ENCODE data around the gene TSPAN16. TPM values are rescaled to one million over a fixed set of nuclear protein-coding genes. Genes with fewer than 3 reads are reported as not detected.

The TSPAN16 gene
- not detected for total RNA-seq
- not detected for total RNA-seq (2013)
- total RNA-seq, result 0 to 0.14 (median 0) reads per million in 29 experiments

- ChIA-PET POLR2A (no interaction called here), CTCF (no interaction called here)
- no peak for DNase-seq
- WGBS (ENCODE audit: insufficient coverage), result 88% methylated on average over 6 of the region's 8 CpGs
- Histone ChIP-seq H3K27me3 (replicated peaks in 1 of 2; ENCODE audit: control insufficient read depth in 2 of 2, extremely low read depth in 1 of 2, insufficient read depth in 2 of 2, low read length in 1 of 2) (peaks cover 0 to 49% of the 10 kb centered on the region in 2 experiments), H3K4me3 (ENCODE audit: control insufficient read depth in 1 of 2, extremely low read depth in 1 of 2, low read length in 1 of 2) (no peak within 1 kb of the TSS), H3K36me3 (ENCODE audit: control insufficient read depth in 2 of 2, extremely low read depth in 1 of 2, insufficient read depth in 1 of 2, low read length in 1 of 2) (no peaks in the 10 kb centered on the region), H3K4me1 (ENCODE audit: control insufficient read depth in 1 of 2, extremely low read depth in 1 of 2, insufficient read depth in 2 of 2, low read length in 2 of 2) (peaks cover 0 to 8% of the 10 kb centered on the region in 2 experiments), H3K9me3 (no peaks in the 10 kb centered on the region), H3K27ac (ENCODE audit: low read length) (no peak within 1 kb of the TSS)
- no peak for ATAC-seq (replicated peaks in 1 of 4)
- H3K27ac Mint-ChIP-seq, result peak within 1 kb of the TSS in 1 of 2 donors; percentile 9
- H3K9me3 Mint-ChIP-seq, result no peaks in the 10 kb centered on the region
- H3K36me3 Mint-ChIP-seq, result no peaks in the 10 kb centered on the region
- H3K27me3 Mint-ChIP-seq, result peaks cover 9 to 23% of the 10 kb centered on the region in 2 donors
- no peak within 1 kb of the TSS for H3K4me3 Mint-ChIP-seq
- peaks cover 5 to 9% (median 7%) of the 10 kb centered on the region in 3 donors for H3K4me1 Mint-ChIP-seq
Observed at GRCh38 chr19:11295665-11296245, at the start of gene TSPAN16. TSS of gene TSPAN16 (plus strand) at chr19:11296160. CDS start at chr19:11296298, 138 bp downstream.

- Histone ChIP-seq H3K4me3 (ENCODE audit: control insufficient read depth in 1 of 2, extremely low read depth in 1 of 2, low read length in 1 of 2) (no peak overlapping the region), H3K4me1 (ENCODE audit: control insufficient read depth in 1 of 2, extremely low read depth in 1 of 2, insufficient read depth in 2 of 2, low read length in 2 of 2) (peaks cover 0 to 8% of the 10 kb centered on the region in 2 experiments), H3K27me3 (replicated peaks in 1 of 2; ENCODE audit: control insufficient read depth in 2 of 2, extremely low read depth in 1 of 2, insufficient read depth in 2 of 2, low read length in 1 of 2) (peaks cover 2 to 49% of the 10 kb centered on the region in 2 experiments), H3K36me3 (ENCODE audit: control insufficient read depth in 2 of 2, extremely low read depth in 1 of 2, insufficient read depth in 1 of 2, low read length in 1 of 2) (no peaks in the 10 kb centered on the region), H3K9me3 (no peaks in the 10 kb centered on the region), H3K27ac (ENCODE audit: low read length) (no peak overlapping the region)
- peaks cover 11 to 24% of the 10 kb centered on the region in 2 donors for H3K27me3 Mint-ChIP-seq
- H3K27ac Mint-ChIP-seq, result peak overlapping the region in 1 of 2 donors; percentile 5
- ATAC-seq (replicated peaks in 1 of 4) (no peak), DNase-seq (no peak)
- ChIA-PET CTCF (no interaction called here), POLR2A (no interaction called here)
- no peaks in the 10 kb centered on the region for H3K9me3 Mint-ChIP-seq
- peaks cover 4 to 6% (median 5%) of the 10 kb centered on the region in 3 donors for H3K4me1 Mint-ChIP-seq
- H3K4me3 Mint-ChIP-seq, result no peak overlapping the region
- 86% methylated on average over 4 of the region's 11 CpGs for WGBS (ENCODE audit: insufficient coverage)
- H3K36me3 Mint-ChIP-seq, result no peaks in the 10 kb centered on the region
Observed at GRCh38 chr19:11246941-11247340, 49.0 kb upstream of the TSPAN16 start.

GRCh38 chr19:11247391-11247790 is 48.6 kb upstream of the TSPAN16 start:
- H3K9me3 Mint-ChIP-seq, result no peaks in the 10 kb centered on the region
- ATAC-seq (replicated peaks in 1 of 4) (no peak), DNase-seq (no peak)
- peaks cover 11 to 24% of the 10 kb centered on the region in 2 donors for H3K27me3 Mint-ChIP-seq
- Histone ChIP-seq H3K4me1 (ENCODE audit: control insufficient read depth in 1 of 2, extremely low read depth in 1 of 2, insufficient read depth in 2 of 2, low read length in 2 of 2) (peaks cover 0 to 8% of the 10 kb centered on the region in 2 experiments), H3K36me3 (ENCODE audit: control insufficient read depth in 2 of 2, extremely low read depth in 1 of 2, insufficient read depth in 1 of 2, low read length in 1 of 2) (no peaks in the 10 kb centered on the region), H3K4me3 (ENCODE audit: control insufficient read depth in 1 of 2, extremely low read depth in 1 of 2, low read length in 1 of 2) (no peak overlapping the region), H3K9me3 (no peaks in the 10 kb centered on the region), H3K27me3 (replicated peaks in 1 of 2; ENCODE audit: control insufficient read depth in 2 of 2, extremely low read depth in 1 of 2, insufficient read depth in 2 of 2, low read length in 1 of 2) (peaks cover 2 to 49% of the 10 kb centered on the region in 2 experiments), H3K27ac (ENCODE audit: low read length) (no peak overlapping the region)
- H3K36me3 Mint-ChIP-seq, result no peaks in the 10 kb centered on the region
- ChIA-PET POLR2A (no interaction called here), CTCF (no interaction called here)
- H3K4me1 Mint-ChIP-seq, result peaks cover 4 to 6% (median 5%) of the 10 kb centered on the region in 3 donors
- WGBS (ENCODE audit: insufficient coverage), result 90% methylated on average over 8 of the region's 10 CpGs
- no peak overlapping the region for H3K27ac Mint-ChIP-seq
- H3K4me3 Mint-ChIP-seq, result no peak overlapping the region

- Histone ChIP-seq H3K4me1 (ENCODE audit: control insufficient read depth in 1 of 2, extremely low read depth in 1 of 2, insufficient read depth in 2 of 2, low read length in 2 of 2) (peaks cover 0 to 8% of the 10 kb centered on the region in 2 experiments), H3K36me3 (ENCODE audit: control insufficient read depth in 2 of 2, extremely low read depth in 1 of 2, insufficient read depth in 1 of 2, low read length in 1 of 2) (no peaks in the 10 kb centered on the region), H3K27ac (ENCODE audit: low read length) (no peak overlapping the region), H3K27me3 (replicated peaks in 1 of 2; ENCODE audit: control insufficient read depth in 2 of 2, extremely low read depth in 1 of 2, insufficient read depth in 2 of 2, low read length in 1 of 2) (peaks cover 2 to 48% of the 10 kb centered on the region in 2 experiments), H3K9me3 (no peaks in the 10 kb centered on the region), H3K4me3 (ENCODE audit: control insufficient read depth in 1 of 2, extremely low read depth in 1 of 2, low read length in 1 of 2) (no peak overlapping the region)
- CTCF ChIA-PET, result no interaction called here
- Mint-ChIP-seq H3K4me1 (peaks cover 4 to 6% (median 5%) of the 10 kb centered on the region in 3 donors), H3K27me3 (peaks cover 7 to 21% of the 10 kb centered on the region in 2 donors), H3K9me3 (no peaks in the 10 kb centered on the region), H3K4me3 (no peak overlapping the region), H3K27ac (no peak overlapping the region), H3K36me3 (no peaks in the 10 kb centered on the region)
- DNase-seq, result no peak
- POLR2A ChIA-PET, result no interaction called here
- ATAC-seq (replicated peaks in 1 of 4), result no peak
- 100% methylated on average over 6 of the region's 14 CpGs for WGBS (ENCODE audit: insufficient coverage)
Observed at GRCh38 chr19:11247934-11248333, 48.0 kb upstream of the TSPAN16 start.

GRCh38 chr19:11248852-11249251 is 47.1 kb upstream of the TSPAN16 start:
- no peak overlapping the region for H3K27ac ChIP-seq (ENCODE audit: low read length)
- H3K4me3 ChIP-seq (ENCODE audit: control insufficient read depth in 1 of 2, extremely low read depth in 1 of 2, low read length in 1 of 2), result no peak overlapping the region
- ATAC-seq (replicated peaks in 1 of 4) (no peak), DNase-seq (no peak)
- WGBS (ENCODE audit: insufficient coverage), result no CpG with 5 or more reads among the region's 2 CpGs
- Mint-ChIP-seq H3K4me3 (no peak overlapping the region), H3K4me1 (peaks cover under 1% of the 10 kb centered on the region in 3 donors), H3K9me3 (no peaks in the 10 kb centered on the region), H3K27ac (no peak overlapping the region), H3K27me3 (peaks cover 5 to 17% of the 10 kb centered on the region in 2 donors), H3K36me3 (no peaks in the 10 kb centered on the region)
- no peaks in the 10 kb centered on the region for H3K9me3 ChIP-seq
- no peaks in the 10 kb centered on the region for H3K36me3 ChIP-seq (ENCODE audit: control insufficient read depth in 2 of 2, extremely low read depth in 1 of 2, insufficient read depth in 1 of 2, low read length in 1 of 2)
- no peaks in the 10 kb centered on the region for H3K4me1 ChIP-seq (ENCODE audit: control insufficient read depth in 1 of 2, extremely low read depth in 1 of 2, insufficient read depth in 2 of 2, low read length in 2 of 2)
- CTCF ChIA-PET, result no interaction called here
- POLR2A ChIA-PET, result no interaction called here
- peaks cover 2 to 39% of the 10 kb centered on the region in 2 experiments for H3K27me3 ChIP-seq (replicated peaks in 1 of 2; ENCODE audit: control insufficient read depth in 2 of 2, extremely low read depth in 1 of 2, insufficient read depth in 2 of 2, low read length in 1 of 2)

GRCh38 chr19:11251217-11251616 is 44.7 kb upstream of the TSPAN16 start:
- Histone ChIP-seq H3K9me3 (no peaks in the 10 kb centered on the region), H3K4me1 (ENCODE audit: control insufficient read depth in 1 of 2, extremely low read depth in 1 of 2, insufficient read depth in 2 of 2, low read length in 2 of 2) (no peaks in the 10 kb centered on the region), H3K27me3 (replicated peaks in 1 of 2; ENCODE audit: control insufficient read depth in 2 of 2, extremely low read depth in 1 of 2, insufficient read depth in 2 of 2, low read length in 1 of 2) (peaks cover 0 to 29% of the 10 kb centered on the region in 2 experiments), H3K4me3 (ENCODE audit: control insufficient read depth in 1 of 2, extremely low read depth in 1 of 2, low read length in 1 of 2) (no peak overlapping the region), H3K36me3 (ENCODE audit: control insufficient read depth in 2 of 2, extremely low read depth in 1 of 2, insufficient read depth in 1 of 2, low read length in 1 of 2) (no peaks in the 10 kb centered on the region), H3K27ac (ENCODE audit: low read length) (no peak overlapping the region)
- Mint-ChIP-seq H3K27ac (no peak overlapping the region), H3K4me1 (no peaks in the 10 kb centered on the region), H3K4me3 (no peak overlapping the region), H3K27me3 (peaks cover 0 to 8% of the 10 kb centered on the region in 2 donors), H3K9me3 (no peaks in the 10 kb centered on the region), H3K36me3 (no peaks in the 10 kb centered on the region)
- no peak for ATAC-seq (replicated peaks in 1 of 4)
- CTCF ChIA-PET, result no interaction called here
- no peak for DNase-seq
- WGBS (ENCODE audit: insufficient coverage), result no CpG with 5 or more reads among the region's 4 CpGs
- POLR2A ChIA-PET, result no interaction called here

All from T-cell (primary cell).